ENCODE measurements around the gene TTC12.

- no peak for TF ChIP-seq CTCF (IDR thresholded peaks at IDR 0.05)
- TF ChIP-seq CREB1 (CRISPR knock-in tag; IDR thresholded peaks at IDR 0.05): no peak
- TF ChIP-seq SP1 (CRISPR knock-in tag; conservative IDR thresholded peaks at IDR 0.05): no peak
- TF ChIP-seq E2F4 (CRISPR knock-in tag; IDR thresholded peaks at IDR 0.05; ENCODE audit: borderline replicate concordance, low read depth): no peak
- TF ChIP-seq SMAD4 (CRISPR knock-in tag; IDR thresholded peaks at IDR 0.05): no peak
- no peak for TF ChIP-seq ZNF281 (CRISPR knock-in tag; IDR thresholded peaks at IDR 0.05)
- TF ChIP-seq GABPB1 (CRISPR knock-in tag; IDR thresholded peaks at IDR 0.05): no peak
- TF ChIP-seq, protein P1, sequence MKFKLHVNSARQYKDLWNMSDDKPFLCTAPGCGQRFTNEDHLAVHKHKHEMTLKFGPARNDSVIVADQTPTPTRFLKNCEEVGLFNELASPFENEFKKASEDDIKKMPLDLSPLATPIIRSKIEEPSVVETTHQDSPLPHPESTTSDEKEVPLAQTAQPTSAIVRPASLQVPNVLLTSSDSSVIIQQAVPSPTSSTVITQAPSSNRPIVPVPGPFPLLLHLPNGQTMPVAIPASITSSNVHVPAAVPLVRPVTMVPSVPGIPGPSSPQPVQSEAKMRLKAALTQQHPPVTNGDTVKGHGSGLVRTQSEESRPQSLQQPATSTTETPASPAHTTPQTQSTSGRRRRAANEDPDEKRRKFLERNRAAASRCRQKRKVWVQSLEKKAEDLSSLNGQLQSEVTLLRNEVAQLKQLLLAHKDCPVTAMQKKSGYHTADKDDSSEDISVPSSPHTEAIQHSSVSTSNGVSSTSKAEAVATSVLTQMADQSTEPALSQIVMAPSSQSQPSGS (CRISPR knock-in tag; IDR thresholded peaks at IDR 0.05; ENCODE audit: borderline replicate concordance, low read depth): no peak
Measured at GRCh38 chr11:113411536-113411935, 97.2 kb downstream of the TTC12 start.
